CD4-positive, alpha-beta T cell (primary cell): ENCODE results near the gene HID1. TPM values are rescaled to one million over a fixed set of nuclear protein-coding genes. Genes with fewer than 3 reads are reported as not detected.
A peak's percentile ranks its signal among the peaks of the same experiment; 100 is the strongest.

Experiments
- ATAC-seq: fragments of 200-7000 bp; cut with Tn5 transposase; one replicate; pipeline ENCODE4 v1.10.0; 2022; ENCODE audit warnings: mild to moderate bottlenecking; ENCODE audit not compliant: poor library complexity
- CTCF ChIA-PET: fragments of 350-600 bp; sonication (Branson Sonifier 250); formaldehyde crosslinking; loops from one replicate; lab custom pipeline; 2021; ENCODE audit warnings: antibody characterized with exemption, inconsistent platforms; lab: Charles Lee
- POLR2A ChIA-PET: fragments of 350-600 bp; sonication (Branson Sonifier 250); formaldehyde crosslinking; loops from one replicate; lab custom pipeline; 2021; ENCODE audit warnings: antibody characterized with exemption, inconsistent platforms; lab: Charles Lee
- DNase-seq, 14 experiments: peaks; one replicate each; pipeline ENCODE4 v3.0.0-alpha.2; 2013 to 2020; ENCODE audit warnings: mixed read lengths in 2 of 14
- H3K27ac ChIP-seq, 2 donors: one replicate each; pipeline versions ENCODE4 v1.5.1 to v1.7.0; 2013; ENCODE audit warnings: low read length in 2 of 2, low read depth in 1 of 2, mild to moderate bottlenecking in 1 of 2
- H3K27me3 ChIP-seq, 2 experiments: 1 replicate in 1 of 2; 2 replicates in 1 of 2; pipeline versions ENCODE4 v1.6.1 to v1.7.0; 2013; ENCODE audit warnings: low read length in 2 of 2, control low read depth in 1 of 2, mild to moderate bottlenecking in 1 of 2, moderate library complexity in 1 of 2; ENCODE audit not compliant: insufficient read depth in 2 of 2, control insufficient read depth in 1 of 2
- H3K36me3 ChIP-seq: one replicate; pipeline ENCODE4 v1.6.1; 2013; ENCODE audit warnings: low read length, control low read depth; ENCODE audit not compliant: insufficient read depth
- H3K4me1 ChIP-seq: one replicate; pipeline ENCODE4 v1.6.1; 2013; ENCODE audit warnings: low read length, control low read depth; ENCODE audit not compliant: insufficient read depth
- H3K4me3 ChIP-seq: one replicate; pipeline ENCODE4 v1.5.1; 2013; ENCODE audit warnings: mild to moderate bottlenecking, low read length, moderate library complexity
- H3K9me3 ChIP-seq, 2 experiments: 1 replicate in 1 of 2; 2 replicates in 1 of 2; pipeline versions ENCODE4 v1.6.1 to v1.7.0; 2013; ENCODE audit warnings: low read length in 2 of 2, mild to moderate bottlenecking in 2 of 2, control low read depth in 1 of 2, moderate library complexity in 1 of 2; ENCODE audit not compliant: control insufficient read depth in 1 of 2, insufficient read depth in 1 of 2
- H3K27ac Mint-ChIP-seq: one replicate; pipeline ENCODE4 v1.8.0; 2020; ENCODE audit warnings: mixed read lengths
- H3K27me3 Mint-ChIP-seq: one replicate; pipeline ENCODE4 v1.8.0; 2021; ENCODE audit warnings: mixed read lengths
- H3K36me3 Mint-ChIP-seq: one replicate; pipeline ENCODE4 v1.8.0; 2021; ENCODE audit warnings: low read depth, mixed read lengths
- H3K4me1 Mint-ChIP-seq: one replicate; pipeline ENCODE4 v1.8.0; 2021; ENCODE audit warnings: low read depth, mixed read lengths
- H3K4me3 Mint-ChIP-seq: one replicate; pipeline ENCODE4 v1.8.0; 2020; ENCODE audit warnings: mild to moderate bottlenecking, mixed read lengths
- H3K9me3 Mint-ChIP-seq: one replicate; pipeline ENCODE4 v1.8.0; 2020; ENCODE audit warnings: mixed read lengths
- intact Hi-C, 2 experiments: fragments of 100-400 bp; cut with DNase I in 1 of 2; cut with micrococcal nuclease in 1 of 2; formaldehyde crosslinking; loops; one replicate each; pipeline versions ENCODE4 v1.15.1 to v1.9.0; 2023 to 2025; cut with DNase I, micrococcal nuclease
- total RNA-seq, 174 experiments: library from RNA in 2 of 174; stranded (reverse) in 2 of 174; gene quantifications; one replicate each; pipeline ENCODE4 v1.2.3 and lab custom pipeline; 2021 to 2026
- TF ChIP-seq, protein P1 (sequence below): fragments of 200-600 bp; IDR thresholded peaks from one replicate; pipeline ENCODE4 v1.8.0; 2022; ENCODE audit warnings: antibody characterized with exemption, mild to moderate bottlenecking

HID1 gene
- total RNA-seq, 2 experiments from 2014 or later, result 31.8 to 31.9 TPM

DNA sequence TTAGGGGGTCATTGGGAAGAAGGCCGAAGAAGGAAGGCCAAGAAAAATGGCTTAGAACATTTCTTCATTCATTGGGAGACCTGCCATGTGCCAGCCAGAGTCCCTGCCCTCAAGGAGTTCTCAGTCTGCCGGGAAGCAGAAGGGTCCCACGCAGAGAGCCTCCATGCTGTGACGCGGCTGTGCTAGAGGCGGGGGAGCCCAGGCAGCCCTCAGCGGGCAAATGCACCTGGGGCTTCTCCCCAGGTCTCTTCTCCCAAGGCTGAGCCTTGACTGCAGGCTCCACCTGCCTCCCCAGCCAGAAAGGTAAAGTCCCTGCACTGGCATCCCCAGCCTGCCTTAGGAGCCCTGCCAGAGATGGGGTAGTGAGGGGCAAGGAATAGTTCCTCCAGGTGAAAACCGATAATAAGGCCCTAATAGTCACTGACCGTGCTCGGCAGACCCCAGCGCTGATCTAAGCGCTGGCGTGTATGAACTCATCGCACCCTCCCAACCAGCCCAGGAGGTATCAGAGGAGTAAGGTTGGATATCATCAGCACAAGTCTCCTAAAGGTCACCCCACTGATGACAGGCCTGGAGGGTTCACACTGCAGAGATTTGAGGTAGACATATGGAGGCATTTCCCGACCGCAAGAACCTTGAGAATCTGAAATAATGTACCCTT is 8.9 kb upstream of the HID1 start:
- ChIA-PET CTCF (interaction anchor here (0.6 kb wide), 1 partner anchor 198 kb away, joined by 4 read pairs; no protein-coding TSS in a partner anchor), POLR2A (no interaction called here)
- H3K27me3 ChIP-seq, result no peaks in the 10 kb centered on the region
- H3K9me3 ChIP-seq, result no peaks in the 10 kb centered on the region
- intact Hi-C loops, result loop anchor here in 1 of 2 experiments (5.0 to 10.0 kb wide), 2 partner anchors 66 to 423 kb away; partner anchors contain the start of genes ATP5PD, GRB2 and KCTD2
- peak overlapping the region; percentile 89 for H3K27ac Mint-ChIP-seq
- peak overlapping the region; percentile 80 for H3K4me3 ChIP-seq
- peak overlapping the region; percentile 91 for H3K4me3 Mint-ChIP-seq
- no peaks in the 10 kb centered on the region for H3K36me3 Mint-ChIP-seq
- H3K4me1 Mint-ChIP-seq, result peaks cover 22% of the 10 kb centered on the region
- TF ChIP-seq, protein P1, sequence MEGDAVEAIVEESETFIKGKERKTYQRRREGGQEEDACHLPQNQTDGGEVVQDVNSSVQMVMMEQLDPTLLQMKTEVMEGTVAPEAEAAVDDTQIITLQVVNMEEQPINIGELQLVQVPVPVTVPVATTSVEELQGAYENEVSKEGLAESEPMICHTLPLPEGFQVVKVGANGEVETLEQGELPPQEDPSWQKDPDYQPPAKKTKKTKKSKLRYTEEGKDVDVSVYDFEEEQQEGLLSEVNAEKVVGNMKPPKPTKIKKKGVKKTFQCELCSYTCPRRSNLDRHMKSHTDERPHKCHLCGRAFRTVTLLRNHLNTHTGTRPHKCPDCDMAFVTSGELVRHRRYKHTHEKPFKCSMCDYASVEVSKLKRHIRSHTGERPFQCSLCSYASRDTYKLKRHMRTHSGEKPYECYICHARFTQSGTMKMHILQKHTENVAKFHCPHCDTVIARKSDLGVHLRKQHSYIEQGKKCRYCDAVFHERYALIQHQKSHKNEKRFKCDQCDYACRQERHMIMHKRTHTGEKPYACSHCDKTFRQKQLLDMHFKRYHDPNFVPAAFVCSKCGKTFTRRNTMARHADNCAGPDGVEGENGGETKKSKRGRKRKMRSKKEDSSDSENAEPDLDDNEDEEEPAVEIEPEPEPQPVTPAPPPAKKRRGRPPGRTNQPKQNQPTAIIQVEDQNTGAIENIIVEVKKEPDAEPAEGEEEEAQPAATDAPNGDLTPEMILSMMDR, result no peak
- no peaks in the 10 kb centered on the region for H3K36me3 ChIP-seq
- DNase-seq (no peak), ATAC-seq (no peak)
- H3K4me1 ChIP-seq, result peaks cover 19% of the 10 kb centered on the region
- H3K27ac ChIP-seq, result peak overlapping the region; percentile 36 to 71
- no peaks in the 10 kb centered on the region for H3K9me3 Mint-ChIP-seq
- H3K27me3 Mint-ChIP-seq, result no peaks in the 10 kb centered on the region

DNA sequence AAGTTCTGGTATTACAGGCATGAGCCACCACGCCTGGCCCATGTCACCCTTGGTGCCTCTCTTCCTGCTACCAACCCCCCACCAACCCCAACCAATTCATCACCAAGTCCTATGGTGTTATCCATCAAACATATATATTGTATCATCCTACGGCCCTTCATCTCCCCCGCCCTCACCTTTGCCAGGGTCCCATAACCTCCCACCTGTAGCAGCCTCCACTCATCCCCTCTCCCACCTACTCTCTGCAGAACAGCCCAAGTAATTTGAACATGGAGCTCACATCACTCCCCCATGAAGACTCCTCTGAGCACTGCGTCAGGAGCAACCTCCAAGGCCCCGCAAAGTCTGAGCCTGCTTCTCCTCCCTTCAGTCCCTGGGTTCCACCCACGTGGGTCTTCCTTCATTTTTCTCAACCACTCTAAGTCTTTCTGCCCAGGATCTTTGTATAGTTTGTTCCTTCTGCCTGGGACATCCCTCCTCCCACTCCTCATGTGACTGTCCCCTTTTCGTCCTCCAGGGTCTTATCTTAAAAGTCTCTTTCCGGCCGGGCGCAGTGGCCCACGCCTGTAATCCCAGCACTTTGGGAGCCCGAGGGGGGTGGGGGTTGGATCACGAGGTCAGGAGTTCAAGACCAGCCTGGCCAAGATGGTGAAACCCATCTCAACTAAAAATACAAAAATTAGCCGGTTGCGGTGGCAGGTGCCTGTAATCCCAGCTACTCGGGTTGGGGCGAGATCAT is 7.0 kb upstream of the HID1 start:
- Histone ChIP-seq H3K4me3 (no peak overlapping the region), H3K36me3 (no peaks in the 10 kb centered on the region), H3K27ac (no peak overlapping the region), H3K9me3 (no peaks in the 10 kb centered on the region), H3K4me1 (peaks cover 19% of the 10 kb centered on the region), H3K27me3 (no peaks in the 10 kb centered on the region)
- Mint-ChIP-seq H3K4me1 (peaks cover 22% of the 10 kb centered on the region), H3K4me3 (peak overlapping the region; percentile 34), H3K27me3 (peaks cover 3% of the 10 kb centered on the region), H3K27ac (peak overlapping the region; percentile 30), H3K36me3 (no peaks in the 10 kb centered on the region), H3K9me3 (no peaks in the 10 kb centered on the region)
- TF ChIP-seq, protein P1, result no peak
- ChIA-PET POLR2A (no interaction called here), CTCF (interaction anchor here (0.6 to 1.6 kb wide), 3 partner anchors 8 to 33 kb away, joined by 3 to 4 read pairs (median 3); partner anchors contain the start of gene MRPL58)
- intact Hi-C loops, result loop anchor here in 1 of 2 experiments (5.0 to 10.0 kb wide), 2 partner anchors 68 to 425 kb away; partner anchors contain the start of genes ATP5PD, GRB2 and KCTD2
- DNase-seq (no peak), ATAC-seq (no peak)

DNA sequence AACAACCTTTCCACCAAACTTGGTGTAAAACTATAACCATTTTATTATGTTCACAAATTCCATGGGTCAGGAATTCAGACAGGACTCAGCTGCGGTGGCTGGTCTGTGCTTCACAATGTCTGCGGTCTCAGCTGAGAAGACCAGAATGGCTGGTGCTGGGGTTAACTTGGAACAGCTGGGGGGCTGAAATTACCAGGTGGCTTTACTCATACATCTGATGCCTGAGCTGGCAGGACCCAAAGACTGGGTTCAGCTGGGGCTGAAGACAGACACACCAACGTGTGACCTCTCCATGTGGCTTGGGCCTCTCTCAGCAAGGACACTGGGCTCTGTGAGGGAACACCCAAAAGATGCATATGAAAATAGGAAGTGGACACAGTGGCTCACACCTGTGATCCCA is 5.7 kb upstream of the HID1 start:
- Histone ChIP-seq H3K4me3 (no peak overlapping the region), H3K4me1 (peaks cover 20% of the 10 kb centered on the region), H3K9me3 (no peaks in the 10 kb centered on the region), H3K27me3 (peaks cover 4% of the 10 kb centered on the region in 2 experiments), H3K36me3 (no peaks in the 10 kb centered on the region), H3K27ac (no peak overlapping the region)
- H3K36me3 Mint-ChIP-seq, result no peaks in the 10 kb centered on the region
- no peak for ATAC-seq
- intact Hi-C loops, result no loop called here
- POLR2A ChIA-PET, result no interaction called here
- no peak for DNase-seq
- H3K4me1 Mint-ChIP-seq, result peaks cover 22% of the 10 kb centered on the region
- H3K9me3 Mint-ChIP-seq, result no peaks in the 10 kb centered on the region
- H3K27me3 Mint-ChIP-seq, result peaks cover 4% of the 10 kb centered on the region
- no peak overlapping the region for H3K4me3 Mint-ChIP-seq
- no peak overlapping the region for H3K27ac Mint-ChIP-seq
- TF ChIP-seq, protein P1, result no peak
- CTCF ChIA-PET, result interaction anchor here (1.6 kb wide), 1 partner anchor 34 kb away, joined by 3 read pairs; the partner anchor contains the start of gene MRPL58
